Embryonic facial prominence (tissue), 1 donor: ENCODE measurements around the gene TBX1.

Experiments used
- DNase-seq: peaks from one replicate; pipeline ENCODE4 v3.0.0-alpha.2; 2016; ENCODE audit errors: extremely low spot score

The TBX1 gene

GRCh38 chr22:19753090-19753842 lies 7.3 kb upstream of the TBX1 start:
- no peak for DNase-seq

- no peak for DNase-seq
Observed at GRCh38 chr22:19753996-19754700, 6.4 kb upstream of the TBX1 start.

GRCh38 chr22:19754701-19755144 lies 5.9 kb upstream of the TBX1 start:
- DNase-seq, result no peak

- no peak for DNase-seq
Observed at GRCh38 chr22:19755145-19755710, 5.3 kb upstream of the TBX1 start.

- no peak for DNase-seq
Observed at GRCh38 chr22:19755722-19756287, 4.8 kb upstream of the TBX1 start.

- DNase-seq, result no peak
Observed at GRCh38 chr22:19756288-19757128, 4.1 kb upstream of the TBX1 start.

- DNase-seq, result no peak
Observed at GRCh38 chr22:19757140-19757984, 3.2 kb upstream of the TBX1 start.

GRCh38 chr22:19757985-19758895 lies 2.3 kb upstream of the TBX1 start:
- DNase-seq, result no peak

- DNase-seq, result no peak
Observed at GRCh38 chr22:19758896-19759426, 1.6 kb upstream of the TBX1 start.

- DNase-seq, result no peak
Observed at GRCh38 chr22:19759427-19760057, 1.0 kb upstream of the TBX1 start.

GRCh38 chr22:19760951-19761724 lies 560 bp downstream of the TBX1 start:
- DNase-seq, result no peak

- no peak for DNase-seq
Observed at GRCh38 chr22:19761725-19762567, 1.4 kb downstream of the TBX1 start.

GRCh38 chr22:19762568-19763457 lies 2.2 kb downstream of the TBX1 start:
- no peak for DNase-seq

GRCh38 chr22:19763458-19764298 lies 3.1 kb downstream of the TBX1 start:
- DNase-seq, result no peak

- no peak for DNase-seq
Observed at GRCh38 chr22:19764299-19764593, 3.7 kb downstream of the TBX1 start.
